ENCODE measurements around the gene SMOC2.

- TF ChIP-seq CTCF (IDR thresholded peaks at IDR 0.05) (no peak), POLR2A (IDR thresholded peaks at IDR 0.05) (no peak)
Observed at GRCh38 chr6:168393126-168393870, 47.7 kb upstream of the SMOC2 start.

Data from tibial nerve (tissue), 3 donors.